Measurements from ENCODE around the gene CIDEB. TPM values are rescaled to one million over a fixed set of nuclear protein-coding genes. Genes with fewer than 3 reads are reported as not detected.

The CIDEB gene
- total and polyA plus RNA-seq, 9 of the 15 experiments (the other 6 are each of a cell fraction or from before 2014, with no cell fraction given), result 0.03 to 0.35 (median 0.09) TPM; not detected in 3

DNA sequence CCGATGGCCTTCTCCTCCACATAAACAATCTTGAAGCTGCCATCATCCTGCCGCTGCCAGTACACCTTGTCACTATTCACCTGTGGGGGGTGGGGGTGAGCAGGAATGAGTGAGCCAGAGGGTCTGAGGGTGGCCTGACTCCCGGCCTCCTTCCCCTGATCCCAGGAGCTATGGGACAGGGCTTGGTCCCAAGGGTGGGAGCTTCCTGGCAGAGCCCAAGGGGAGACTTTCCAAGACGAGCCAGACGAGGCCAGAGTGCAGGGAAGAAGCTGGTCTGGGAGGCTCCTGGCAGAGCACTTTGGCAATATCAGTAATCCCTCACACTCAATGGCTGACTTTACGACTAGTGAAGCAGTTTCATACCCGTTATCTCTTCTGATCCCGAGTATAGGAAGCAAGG lies 52.3 kb downstream of the CIDEB start (continued):
- TF ChIP-seq JUND (IDR thresholded peaks at IDR 0.05; ENCODE audit: borderline replicate concordance, low read depth, low read length) (no peak), JUND (tag; IDR thresholded peaks at IDR 0.05; ENCODE audit: borderline replicate concordance, low read depth, low read length) (no peak), MCM7 (IDR thresholded peaks at IDR 0.05) (no peak), FOSL1 (tag; conservative IDR thresholded peaks at IDR 0.05) (no peak), HNRNPH1 (optimal IDR thresholded peaks at IDR 0.05; ENCODE audit: low read depth, low read length) (no peak), ZNF766 (CRISPR knock-in tag; conservative IDR thresholded peaks at IDR 0.05) (no peak), ZNF707 (CRISPR knock-in tag; conservative IDR thresholded peaks at IDR 0.05) (no peak)

Small RNAs within 50 kb of the gene (small RNA-seq; reads per million reads assigned to genes)
- gene RF00026, result not detected

Other genes with a start within 250 kb of the CIDEB start
Only the 7 nearest of the 33 such genes appear.
- 15.9 and 18.7 TPM in 2 replicates for gene RABGGTA, start 36.4 kb downstream of the CIDEB start, total RNA-seq (2014; rRNA removed)
- gene RABGGTA, start 36.4 kb downstream of the CIDEB start, total RNA-seq (2014; rRNA removed; fragmentation: Illumina TruSeq; extraction: Trizol), result 4.2 and 4.5 TPM in 2 replicates
- 8.8 and 9.4 TPM in 2 replicates for gene RABGGTA, start 36.4 kb downstream of the CIDEB start, total RNA-seq (2015; rRNA removed; fragmentation: Illumina TruSeq; extraction: Trizol)
- 19.2 and 21.0 TPM in 2 replicates for gene RABGGTA, start 36.4 kb downstream of the CIDEB start, total RNA-seq (2021)
- gene RABGGTA, start 36.4 kb downstream of the CIDEB start, polyA plus RNA-seq (2011; rRNA removed), result 9.6 and 30.0 TPM in 2 replicates
- 15.4 and 18.1 TPM in 2 replicates for gene RABGGTA, start 36.4 kb downstream of the CIDEB start, polyA plus RNA-seq (2014; fragmentation: Illumina TruSeq; extraction: Trizol)
- gene RABGGTA, start 36.4 kb downstream of the CIDEB start, polyA plus RNA-seq (2014; fragmentation: Nextera tagmentation; extraction: Ambion mirVana), result 10 to 100 TPM; 20.3 to 24.2 TPM
- 15.5 and 16.5 TPM in 2 replicates for gene RABGGTA, start 36.4 kb downstream of the CIDEB start, polyA plus RNA-seq (2014; rRNA removed)
- gene DHRS1, start 8.2 kb downstream of the CIDEB start, total RNA-seq (2014; rRNA removed), result 7.3 and 9.3 TPM in 2 replicates
- 5.7 and 8.2 TPM in 2 replicates for gene DHRS1, start 8.2 kb downstream of the CIDEB start, total RNA-seq (2014; rRNA removed; fragmentation: Illumina TruSeq; extraction: Trizol)
- 9.5 and 9.7 TPM in 2 replicates for gene DHRS1, start 8.2 kb downstream of the CIDEB start, total RNA-seq (2015; rRNA removed; fragmentation: Illumina TruSeq; extraction: Trizol)
- gene DHRS1, start 8.2 kb downstream of the CIDEB start, total RNA-seq (2021), result 17.8 and 21.1 TPM in 2 replicates
- gene DHRS1, start 8.2 kb downstream of the CIDEB start, polyA plus RNA-seq (2011; rRNA removed), result 12.7 and 19.8 TPM in 2 replicates
- gene DHRS1, start 8.2 kb downstream of the CIDEB start, polyA plus RNA-seq (2014; fragmentation: Illumina TruSeq; extraction: Trizol), result 16.8 and 19.3 TPM in 2 replicates
- 10 to 100 TPM; 32.2 to 33.6 TPM for gene DHRS1, start 8.2 kb downstream of the CIDEB start, polyA plus RNA-seq (2014; fragmentation: Nextera tagmentation; extraction: Ambion mirVana)
- gene DHRS1, start 8.2 kb downstream of the CIDEB start, polyA plus RNA-seq (2014; rRNA removed), result 13.3 and 14.6 TPM in 2 replicates
- gene NOP9, start 8.1 kb downstream of the CIDEB start, total RNA-seq (2014; rRNA removed), result 15.0 and 19.9 TPM in 2 replicates
- gene NOP9, start 8.1 kb downstream of the CIDEB start, total RNA-seq (2014; rRNA removed; fragmentation: Illumina TruSeq; extraction: Trizol), result 16.7 and 17.8 TPM in 2 replicates
- 16.7 and 18.2 TPM in 2 replicates for gene NOP9, start 8.1 kb downstream of the CIDEB start, total RNA-seq (2015; rRNA removed; fragmentation: Illumina TruSeq; extraction: Trizol)
- 25.0 and 27.9 TPM in 2 replicates for gene NOP9, start 8.1 kb downstream of the CIDEB start, total RNA-seq (2021)
- gene NOP9, start 8.1 kb downstream of the CIDEB start, polyA plus RNA-seq (2011; rRNA removed), result 10.6 and 11.8 TPM in 2 replicates
- gene NOP9, start 8.1 kb downstream of the CIDEB start, polyA plus RNA-seq (2014; fragmentation: Illumina TruSeq; extraction: Trizol), result 19.6 and 20.7 TPM in 2 replicates
- 1 to 10 TPM; 1.0 to 1.2 TPM for gene NOP9, start 8.1 kb downstream of the CIDEB start, polyA plus RNA-seq (2014; fragmentation: Nextera tagmentation; extraction: Ambion mirVana)
- gene NOP9, start 8.1 kb downstream of the CIDEB start, polyA plus RNA-seq (2014; rRNA removed), result 15.1 and 15.5 TPM in 2 replicates
- 3.9 and 5.8 TPM in 2 replicates for gene LTB4R2, start 2.2 kb upstream of the CIDEB start, total RNA-seq (2014; rRNA removed)
- 2.1 and 2.4 TPM in 2 replicates for gene LTB4R2, start 2.2 kb upstream of the CIDEB start, total RNA-seq (2014; rRNA removed; fragmentation: Illumina TruSeq; extraction: Trizol)
- gene LTB4R2, start 2.2 kb upstream of the CIDEB start, total RNA-seq (2015; rRNA removed; fragmentation: Illumina TruSeq; extraction: Trizol), result 2.5 and 3.1 TPM in 2 replicates
- gene LTB4R2, start 2.2 kb upstream of the CIDEB start, total RNA-seq (2021), result 6.9 and 9.4 TPM in 2 replicates
- gene LTB4R2, start 2.2 kb upstream of the CIDEB start, polyA plus RNA-seq (2011; rRNA removed), result 2.5 and 3.2 TPM in 2 replicates
- 2.6 and 2.7 TPM in 2 replicates for gene LTB4R2, start 2.2 kb upstream of the CIDEB start, polyA plus RNA-seq (2014; fragmentation: Illumina TruSeq; extraction: Trizol)
- gene LTB4R2, start 2.2 kb upstream of the CIDEB start, polyA plus RNA-seq (2014; fragmentation: Nextera tagmentation; extraction: Ambion mirVana), result under 1 TPM in 1 of 2 experiments, not detected in 1; 0.03 TPM
- 8.6 and 11.6 TPM in 2 replicates for gene LTB4R2, start 2.2 kb upstream of the CIDEB start, polyA plus RNA-seq (2014; rRNA removed)
- gene LTB4R, start 3.5 kb upstream of the CIDEB start, total RNA-seq (2014; rRNA removed), result 2.8 and 3.6 TPM in 2 replicates
- gene LTB4R, start 3.5 kb upstream of the CIDEB start, total RNA-seq (2014; rRNA removed; fragmentation: Illumina TruSeq; extraction: Trizol), result 1.7 and 1.8 TPM in 2 replicates
- 2.1 and 2.3 TPM in 2 replicates for gene LTB4R, start 3.5 kb upstream of the CIDEB start, total RNA-seq (2015; rRNA removed; fragmentation: Illumina TruSeq; extraction: Trizol)
- gene LTB4R, start 3.5 kb upstream of the CIDEB start, total RNA-seq (2021), result 3.7 and 7.0 TPM in 2 replicates
- 4.0 and 4.3 TPM in 2 replicates for gene LTB4R, start 3.5 kb upstream of the CIDEB start, polyA plus RNA-seq (2011; rRNA removed)
- 4.4 and 4.8 TPM in 2 replicates for gene LTB4R, start 3.5 kb upstream of the CIDEB start, polyA plus RNA-seq (2014; fragmentation: Illumina TruSeq; extraction: Trizol)
- gene LTB4R, start 3.5 kb upstream of the CIDEB start, polyA plus RNA-seq (2014; fragmentation: Nextera tagmentation; extraction: Ambion mirVana), result under 1 TPM; 0.38 to 0.61 TPM
- gene LTB4R, start 3.5 kb upstream of the CIDEB start, polyA plus RNA-seq (2014; rRNA removed), result 10.5 and 11.4 TPM in 2 replicates
- gene ADCY4, start 27.1 kb upstream of the CIDEB start, total RNA-seq (2014; rRNA removed), result 0.09 TPM in 1 of 2 replicates, not detected in the other
- gene ADCY4, start 27.1 kb upstream of the CIDEB start, total RNA-seq (2014; rRNA removed; fragmentation: Illumina TruSeq; extraction: Trizol), result 0.18 TPM in 1 of 2 replicates, not detected in the other
- not detected in 2 replicates for gene ADCY4, start 27.1 kb upstream of the CIDEB start, total RNA-seq (2015; rRNA removed; fragmentation: Illumina TruSeq; extraction: Trizol)
- gene ADCY4, start 27.1 kb upstream of the CIDEB start, total RNA-seq (2021), result 0.07 and 0.31 TPM in 2 replicates
- 0.21 and 0.39 TPM in 2 replicates for gene ADCY4, start 27.1 kb upstream of the CIDEB start, polyA plus RNA-seq (2011; rRNA removed)
- gene ADCY4, start 27.1 kb upstream of the CIDEB start, polyA plus RNA-seq (2014; fragmentation: Illumina TruSeq; extraction: Trizol), result 0.04 and 0.06 TPM in 2 replicates
- gene ADCY4, start 27.1 kb upstream of the CIDEB start, polyA plus RNA-seq (2014; fragmentation: Nextera tagmentation; extraction: Ambion mirVana), result under 1 TPM in 1 of 2 experiments, not detected in 1; 0.04 TPM
- gene ADCY4, start 27.1 kb upstream of the CIDEB start, polyA plus RNA-seq (2014; rRNA removed), result 0.15 and 0.47 TPM in 2 replicates
- gene RIPK3, start 32.0 kb upstream of the CIDEB start, total RNA-seq (2014; rRNA removed), result 0.27 TPM in 1 of 2 replicates, not detected in the other
- 0.29 TPM in 1 of 2 replicates, not detected in the other for gene RIPK3, start 32.0 kb upstream of the CIDEB start, total RNA-seq (2014; rRNA removed; fragmentation: Illumina TruSeq; extraction: Trizol)
- 0.23 and 0.43 TPM in 2 replicates for gene RIPK3, start 32.0 kb upstream of the CIDEB start, total RNA-seq (2015; rRNA removed; fragmentation: Illumina TruSeq; extraction: Trizol)
- gene RIPK3, start 32.0 kb upstream of the CIDEB start, total RNA-seq (2021), result 0.31 and 0.40 TPM in 2 replicates
- gene RIPK3, start 32.0 kb upstream of the CIDEB start, polyA plus RNA-seq (2011; rRNA removed), result 0.08 and 0.27 TPM in 2 replicates
- gene RIPK3, start 32.0 kb upstream of the CIDEB start, polyA plus RNA-seq (2014; fragmentation: Illumina TruSeq; extraction: Trizol), result 0.14 TPM in 1 of 2 replicates, not detected in the other
- gene RIPK3, start 32.0 kb upstream of the CIDEB start, polyA plus RNA-seq (2014; fragmentation: Nextera tagmentation; extraction: Ambion mirVana), result under 1 TPM in 1 of 2 experiments, not detected in 1; 0.03 TPM
- 0.61 TPM in 1 of 2 replicates, not detected in the other for gene RIPK3, start 32.0 kb upstream of the CIDEB start, polyA plus RNA-seq (2014; rRNA removed)

All from K562 (cell line).